Measurements from ENCODE around the gene POFUT1. TPM values are rescaled to one million over a fixed set of nuclear protein-coding genes. Genes with fewer than 3 reads are reported as not detected.
A peak's percentile ranks its signal among the peaks of the same experiment; 100 is the strongest.

Gene POFUT1
- total RNA-seq, 1 experiment from 2014 or later: 41.9 TPM

GRCh38 chr20:32205843-32206759, 1.6 kb upstream of the POFUT1 start:
- peaks cover 24% of the 10 kb centered on the region; the same call in 1 of the 2 replicates for H4K20me1 ChIP-seq (ENCODE audit: low read length)
- CTCF ChIA-PET: interaction anchor here (0.5 kb wide), 1 partner anchor 77 kb away, joined by 3 read pairs; no protein-coding TSS in a partner anchor

GRCh38 chr20:32206760-32207625, 687 bp upstream of the POFUT1 start:
- intact Hi-C loops (cut with micrococcal nuclease): loop anchor here (5.0 to 10.0 kb wide), 3 partner anchors 50 to 148 kb away; partner anchors contain the start of gene ASXL1
- BruUV-seq (replicated peaks): TSS peak; percentile 39
- peaks cover 42% of the 10 kb centered on the region for H3K4me1 ChIP-seq (ENCODE audit: insufficient read depth, low read length)
- H2AFZ ChIP-seq (ENCODE audit: low read length): peak overlapping the region; percentile 69
- peak; percentile 14 for ATAC-seq
- TF ChIP-seq EZH2 (IDR thresholded peaks at IDR 0.05; ENCODE audit: low read length, unreplicated experiment) (no peak), EZH2phosphoT487 (IDR thresholded peaks at IDR 0.05; ENCODE audit: borderline replicate concordance, low read length) (no peak), CTCF (conservative IDR thresholded peaks at IDR 0.05; ENCODE audit: low read depth, low read length) (no peak)
- no peaks in the 10 kb centered on the region for H3F3A ChIP-seq (ENCODE audit: low read length, unreplicated experiment)
- H3K9me2 ChIP-seq (replicated peaks; ENCODE audit: low read length): no peaks in the 10 kb centered on the region
- no peak overlapping the region for H3K27ac ChIP-seq (ENCODE audit: low read length)
- H3K27me3 ChIP-seq (ENCODE audit: low read length): no peaks in the 10 kb centered on the region
- peak overlapping the region; percentile 97 for H3K4me3 ChIP-seq (ENCODE audit: low read length)
- H3K9ac ChIP-seq (ENCODE audit: low read length): peak overlapping the region; percentile 99
- peaks cover 90% of the 10 kb centered on the region for H3K79me2 ChIP-seq (ENCODE audit: low read length)
- POLR2A ChIA-PET (ENCODE audit: unreplicated experiment): no interaction called here
- DNase-seq: no peak
- H3K9me3 ChIP-seq (ENCODE audit: low read length): no peaks in the 10 kb centered on the region
- H3K4me2 ChIP-seq (ENCODE audit: low read length): peak overlapping the region; percentile 97
- H3K36me3 ChIP-seq (ENCODE audit: low read depth, low read length): peaks cover 9% of the 10 kb centered on the region; the same call in 1 of the 2 replicates
- CTCF ChIA-PET: no interaction called here
- peaks cover 24% of the 10 kb centered on the region; the same call in 1 of the 2 replicates for H4K20me1 ChIP-seq (ENCODE audit: low read length)

More at GRCh38 chr20:32205843-32206759, 1.6 kb upstream of the POFUT1 start:
- BruUV-seq (replicated peaks): no TSS peak
- H3K79me2 ChIP-seq (ENCODE audit: low read length): peaks cover 97% of the 10 kb centered on the region
- intact Hi-C loops (cut with micrococcal nuclease): loop anchor here (5.0 to 10.0 kb wide), 3 partner anchors 51 to 149 kb away; partner anchors contain the start of gene ASXL1
- no peaks in the 10 kb centered on the region for H3K9me3 ChIP-seq (ENCODE audit: low read length)
- peaks cover 17% of the 10 kb centered on the region; the same call in 1 of the 2 replicates for H3K36me3 ChIP-seq (ENCODE audit: low read depth, low read length)
- TF ChIP-seq CTCF (conservative IDR thresholded peaks at IDR 0.05; ENCODE audit: low read depth, low read length) (no peak), EZH2phosphoT487 (IDR thresholded peaks at IDR 0.05; ENCODE audit: borderline replicate concordance, low read length) (no peak), EZH2 (IDR thresholded peaks at IDR 0.05; ENCODE audit: low read length, unreplicated experiment) (no peak)
- H3K27ac ChIP-seq (ENCODE audit: low read length): no peak overlapping the region
- H3K9me2 ChIP-seq (replicated peaks; ENCODE audit: low read length): no peaks in the 10 kb centered on the region
- no peak overlapping the region for H2AFZ ChIP-seq (ENCODE audit: low read length)
- H3K4me2 ChIP-seq (ENCODE audit: low read length): peak overlapping the region; percentile 97
- POLR2A ChIA-PET (ENCODE audit: unreplicated experiment): no interaction called here
- peak overlapping the region; percentile 97 for H3K4me3 ChIP-seq (ENCODE audit: low read length)
- DNase-seq: no peak
- no peaks in the 10 kb centered on the region for H3F3A ChIP-seq (ENCODE audit: low read length, unreplicated experiment)
- H3K4me1 ChIP-seq (ENCODE audit: insufficient read depth, low read length): peaks cover 42% of the 10 kb centered on the region
- no peaks in the 10 kb centered on the region for H3K27me3 ChIP-seq (ENCODE audit: low read length)
- H3K9ac ChIP-seq (ENCODE audit: low read length): peak overlapping the region; percentile 99
- no peak for ATAC-seq
